Stimulated activated CD4-positive, alpha-beta T cell treated with anti-CD3 and anti-CD28 coated beads, Interleukin-12 subunit alpha, Interleukin-12 subunit beta, amount 100 ng/mL, for 4 hours (primary cell): ENCODE data around the gene MID2.
"Not testable (repeated sequence)": the region's sequence is repeated elsewhere in the genome, so short reads cannot be mapped to it uniquely, and the experiment has no call there.

Experiments used
- DNase-seq: peaks from one replicate; pipeline ENCODE4 v3.0.0-alpha.2; 2020

Gene MID2, protein sequence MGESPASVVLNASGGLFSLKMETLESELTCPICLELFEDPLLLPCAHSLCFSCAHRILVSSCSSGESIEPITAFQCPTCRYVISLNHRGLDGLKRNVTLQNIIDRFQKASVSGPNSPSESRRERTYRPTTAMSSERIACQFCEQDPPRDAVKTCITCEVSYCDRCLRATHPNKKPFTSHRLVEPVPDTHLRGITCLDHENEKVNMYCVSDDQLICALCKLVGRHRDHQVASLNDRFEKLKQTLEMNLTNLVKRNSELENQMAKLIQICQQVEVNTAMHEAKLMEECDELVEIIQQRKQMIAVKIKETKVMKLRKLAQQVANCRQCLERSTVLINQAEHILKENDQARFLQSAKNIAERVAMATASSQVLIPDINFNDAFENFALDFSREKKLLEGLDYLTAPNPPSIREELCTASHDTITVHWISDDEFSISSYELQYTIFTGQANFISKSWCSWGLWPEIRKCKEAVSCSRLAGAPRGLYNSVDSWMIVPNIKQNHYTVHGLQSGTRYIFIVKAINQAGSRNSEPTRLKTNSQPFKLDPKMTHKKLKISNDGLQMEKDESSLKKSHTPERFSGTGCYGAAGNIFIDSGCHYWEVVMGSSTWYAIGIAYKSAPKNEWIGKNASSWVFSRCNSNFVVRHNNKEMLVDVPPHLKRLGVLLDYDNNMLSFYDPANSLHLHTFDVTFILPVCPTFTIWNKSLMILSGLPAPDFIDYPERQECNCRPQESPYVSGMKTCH

DNA sequence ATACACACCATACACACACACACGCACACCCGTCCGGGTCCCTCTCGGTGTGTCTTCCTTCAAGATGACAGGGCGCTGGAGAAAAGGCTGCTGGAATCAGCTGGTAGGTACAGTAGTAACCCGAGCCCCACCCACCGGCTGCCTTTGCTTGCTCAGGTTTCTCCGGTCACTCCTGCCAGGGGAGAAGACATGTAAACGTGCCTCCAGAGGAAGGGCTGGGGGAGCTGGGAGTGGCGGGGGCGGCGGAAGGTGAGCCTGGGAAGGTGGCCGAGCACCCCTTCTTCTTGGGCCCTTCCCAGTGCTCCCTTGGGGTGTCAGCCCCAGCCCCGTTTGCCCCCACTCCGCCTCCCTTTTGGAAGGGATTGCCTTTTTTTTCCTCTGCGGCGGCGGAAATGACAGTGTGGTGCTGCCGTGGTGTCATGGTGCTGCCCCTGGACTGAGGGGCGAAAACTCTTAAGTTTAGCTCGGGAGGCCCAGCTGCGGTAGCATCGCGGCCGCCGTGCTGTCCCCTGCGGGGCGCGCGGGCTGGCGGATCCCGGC lies at the start of gene MID2:
Gene MID2, plus strand, starts transcription at position 169 of the 540 bp plus-strand sequence. CDS start 561 bp downstream, outside the sequence.
- peak; percentile 32 for DNase-seq

DNA sequence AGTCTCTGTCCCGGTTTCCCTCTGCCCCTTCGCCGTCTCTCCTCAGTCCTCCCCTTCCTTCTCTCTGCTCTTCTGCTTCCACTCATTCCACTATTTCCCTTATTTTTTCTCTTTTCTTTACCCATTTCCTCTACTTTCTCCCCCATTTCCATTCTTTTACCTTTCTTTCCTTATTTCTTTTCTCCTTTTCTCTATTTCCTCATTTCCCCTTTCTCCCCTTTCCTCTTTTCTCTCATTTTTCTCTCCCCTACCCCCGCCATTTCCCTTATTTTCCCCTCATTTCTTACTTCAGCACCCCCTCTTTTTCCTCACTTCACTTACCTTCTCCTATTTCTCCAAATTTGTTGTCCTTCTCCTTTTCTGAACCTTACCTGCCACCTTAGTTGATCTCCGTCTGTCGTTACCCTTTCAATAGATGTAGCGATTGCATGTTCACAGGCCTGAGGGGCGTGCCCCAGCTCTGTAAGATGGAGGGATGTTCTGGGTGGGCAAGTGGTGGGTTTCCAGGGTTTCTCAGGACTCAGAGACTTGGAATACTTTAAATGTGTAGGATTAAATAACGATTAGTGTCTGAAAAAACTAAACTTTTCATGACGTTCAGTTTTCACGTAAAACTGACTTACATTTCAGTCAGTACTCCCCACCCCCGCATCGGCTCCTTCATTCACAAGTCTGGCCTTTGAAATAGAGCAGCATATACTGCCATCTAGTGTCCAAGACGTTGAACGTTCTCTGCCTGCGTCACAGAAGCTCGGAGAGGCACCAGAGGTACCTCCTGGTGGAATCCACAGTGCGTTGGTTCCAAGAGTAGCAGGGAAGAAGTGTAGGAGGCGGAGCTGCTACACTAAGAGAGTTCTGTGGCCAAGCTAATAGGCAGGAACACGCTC lies 48.8 kb upstream of the MID2 start:
- DNase-seq, result peak; percentile 61

DNA sequence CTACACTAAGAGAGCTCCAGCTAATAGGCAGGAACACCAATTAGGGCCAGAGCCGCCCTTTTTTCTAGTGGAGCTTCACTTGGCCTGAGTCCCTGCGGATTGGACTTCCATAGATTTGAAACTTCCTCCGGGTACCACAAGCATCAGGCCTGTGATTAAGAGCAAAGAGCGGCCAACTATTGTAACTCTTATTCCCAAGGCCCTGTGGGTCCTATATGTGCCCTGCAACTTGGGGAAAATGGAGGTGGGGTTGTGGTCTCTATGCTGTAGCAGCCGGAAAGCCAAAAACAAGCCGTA lies 48.2 kb upstream of the MID2 start, which contains the start of gene NCBP2L:
Gene NCBP2L, plus strand, starts transcription at position 198 of the 297 bp plus-strand sequence. CDS start 16,488 bp downstream, outside the sequence.
- no peak for DNase-seq

DNA sequence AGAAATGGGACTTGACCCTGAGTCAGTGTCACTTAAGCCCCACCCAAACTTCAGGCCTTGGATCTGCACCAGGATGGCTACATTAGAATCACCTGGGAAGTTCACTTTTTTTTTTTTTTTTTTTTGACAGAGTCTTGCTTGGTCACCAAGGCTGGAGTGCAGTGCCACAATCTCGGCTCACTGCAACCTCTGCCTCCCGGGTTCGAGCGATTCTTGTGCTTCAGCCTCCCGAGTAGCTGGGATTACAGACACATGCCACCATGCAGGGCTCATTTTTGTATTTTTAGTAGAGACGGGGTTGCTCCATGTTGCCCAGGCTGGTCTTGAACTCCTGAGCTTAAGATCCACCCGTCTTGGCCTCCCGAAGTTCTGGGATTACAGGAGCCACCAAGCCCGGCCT lies 45.1 kb upstream of the MID2 start:
- no peak for DNase-seq

DNA sequence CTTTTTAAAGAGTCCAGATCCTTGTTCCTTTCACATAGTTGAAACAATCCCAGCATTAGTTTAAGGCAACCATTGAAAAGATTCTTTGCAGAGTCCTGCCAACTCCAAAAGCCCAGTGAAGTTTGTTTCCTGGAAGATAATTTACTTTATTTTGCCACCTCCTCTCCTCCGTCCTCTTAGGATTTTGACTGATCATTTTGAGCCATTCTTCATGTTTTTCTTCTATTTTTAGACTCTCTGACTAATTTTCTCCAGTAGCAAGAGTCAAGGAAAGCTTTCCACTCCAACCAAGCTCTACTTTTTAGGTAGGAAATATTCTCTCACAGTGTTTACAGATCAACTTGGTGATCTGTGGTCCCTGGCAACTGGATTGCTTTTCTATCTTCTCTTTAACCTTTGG lies 37.8 kb upstream of the MID2 start:
- DNase-seq, result no peak

DNA sequence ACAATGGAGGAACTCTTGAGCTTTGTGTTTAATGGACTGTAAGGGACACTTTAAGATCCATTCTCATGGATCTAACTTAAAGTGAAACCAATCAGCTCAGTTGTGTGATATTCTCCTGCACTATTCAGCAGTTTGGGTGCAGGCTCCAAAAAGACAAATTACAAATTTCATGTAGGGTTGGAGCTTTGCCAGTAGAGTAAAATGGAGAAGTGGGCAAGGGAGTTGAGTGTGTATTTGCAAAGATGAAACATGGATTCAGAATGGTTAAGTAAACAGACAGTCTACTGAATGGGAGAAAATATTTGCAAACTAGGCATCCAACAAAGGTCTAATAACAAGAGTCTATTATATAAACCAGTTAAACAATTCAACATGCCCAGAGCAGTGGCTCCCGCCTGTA lies 21.2 kb upstream of the MID2 start:
- no peak for DNase-seq

DNA sequence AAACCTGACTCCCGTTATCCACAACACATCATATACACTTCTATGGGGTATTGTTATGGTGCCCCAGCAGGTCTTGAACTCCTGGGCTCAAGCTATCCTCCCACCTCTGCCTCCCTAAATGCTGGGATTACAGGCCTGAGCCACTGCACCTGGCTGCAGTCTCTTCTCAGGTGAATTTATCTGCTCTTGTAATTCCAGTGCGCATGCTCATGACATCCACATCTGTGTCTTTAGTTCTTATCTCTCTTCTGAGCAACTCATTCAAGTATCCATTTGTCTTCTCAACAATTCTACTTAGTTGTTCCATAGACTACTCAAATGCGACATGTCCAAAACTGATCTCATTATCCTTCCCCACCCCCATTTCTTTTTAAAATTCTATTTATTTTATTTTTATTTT lies 20.5 kb upstream of the MID2 start:
- no peak for DNase-seq

DNA sequence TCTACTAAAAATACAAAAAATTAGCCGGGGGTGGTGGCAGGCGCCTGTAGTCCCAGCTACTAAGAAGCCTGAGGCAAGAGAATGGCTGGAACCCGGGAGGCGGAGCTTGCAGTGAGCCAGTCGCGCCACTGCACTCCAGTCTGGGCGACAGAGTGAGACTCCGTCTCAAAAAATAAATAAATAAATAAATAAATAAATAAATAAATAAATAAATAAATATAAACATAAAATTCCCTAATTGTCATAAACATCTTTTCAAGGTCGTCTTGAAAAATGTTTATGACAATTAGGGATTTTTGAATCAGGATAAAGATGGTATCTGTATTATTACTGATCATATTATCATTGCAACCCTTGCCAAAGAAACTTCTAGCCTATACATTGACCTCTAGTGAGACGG lies 15.6 kb upstream of the MID2 start:
- not testable (repeated sequence) for DNase-seq

DNA sequence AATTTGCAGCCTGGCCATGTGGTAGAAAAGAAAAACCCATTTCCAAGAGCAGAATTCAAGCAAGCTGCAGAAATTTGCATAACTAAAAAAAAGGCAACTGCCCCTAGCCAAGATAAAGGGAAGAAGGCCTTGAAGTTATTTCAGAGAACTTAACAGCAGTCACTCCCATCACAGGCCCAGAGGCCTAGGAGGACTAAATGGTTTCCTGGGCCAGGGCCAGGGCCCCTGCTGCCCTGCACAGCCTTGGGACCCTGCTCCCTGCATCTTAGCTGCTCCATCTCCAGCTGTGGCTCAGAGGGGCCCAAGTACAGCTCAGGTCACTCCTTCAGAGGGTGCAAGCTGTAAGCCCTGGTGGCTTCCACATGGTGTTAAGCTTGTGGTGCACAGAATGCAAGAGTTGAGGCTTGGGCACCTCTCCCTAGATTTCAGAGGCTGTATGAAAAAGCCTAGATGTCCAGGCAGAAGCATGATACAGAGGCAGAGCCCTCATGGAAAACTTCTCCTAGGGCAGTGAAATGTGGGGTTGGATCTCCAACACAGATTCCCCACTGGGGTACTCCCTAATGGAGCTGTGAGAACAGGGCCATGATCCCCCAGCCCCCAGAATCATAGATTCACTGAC lies 6.7 kb upstream of the MID2 start:
- DNase-seq, result no peak

DNA sequence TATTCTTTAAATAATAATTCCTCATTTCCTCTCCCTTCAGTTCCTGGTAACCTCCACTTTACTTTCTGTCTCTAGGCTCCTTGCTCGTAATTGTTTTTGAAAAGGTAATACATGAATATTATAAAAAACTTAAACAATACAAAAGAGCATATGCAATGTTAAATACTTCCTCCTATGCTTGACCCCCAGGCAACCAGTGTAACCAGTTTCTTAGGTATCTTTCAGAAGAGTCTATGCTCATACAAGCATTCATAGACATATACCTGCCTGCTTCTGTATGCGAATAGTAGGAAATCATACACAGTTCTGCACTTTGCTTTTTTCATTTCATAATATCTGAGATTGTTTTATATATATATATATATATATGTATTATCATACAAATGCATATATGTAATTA lies 2.6 kb upstream of the MID2 start:
- no peak for DNase-seq

DNA sequence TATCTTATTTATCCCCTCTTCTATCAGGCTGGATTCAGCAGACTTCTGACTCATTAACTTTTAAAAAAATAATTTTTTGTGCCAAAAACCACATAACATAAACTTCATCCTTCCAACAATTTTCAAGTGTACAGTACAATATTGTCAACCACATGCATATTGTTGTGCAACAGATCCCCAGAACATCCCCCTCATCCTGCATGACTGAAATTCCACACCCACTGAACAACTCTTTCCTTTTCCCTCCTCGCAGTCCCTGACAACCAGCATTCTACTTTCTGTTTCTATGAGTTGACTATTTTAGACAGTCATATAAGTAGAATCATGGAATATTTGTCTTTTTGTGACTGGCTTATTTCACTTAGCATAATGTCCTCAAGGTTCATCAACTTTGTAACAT lies 2.2 kb upstream of the MID2 start:
- no peak for DNase-seq

DNA sequence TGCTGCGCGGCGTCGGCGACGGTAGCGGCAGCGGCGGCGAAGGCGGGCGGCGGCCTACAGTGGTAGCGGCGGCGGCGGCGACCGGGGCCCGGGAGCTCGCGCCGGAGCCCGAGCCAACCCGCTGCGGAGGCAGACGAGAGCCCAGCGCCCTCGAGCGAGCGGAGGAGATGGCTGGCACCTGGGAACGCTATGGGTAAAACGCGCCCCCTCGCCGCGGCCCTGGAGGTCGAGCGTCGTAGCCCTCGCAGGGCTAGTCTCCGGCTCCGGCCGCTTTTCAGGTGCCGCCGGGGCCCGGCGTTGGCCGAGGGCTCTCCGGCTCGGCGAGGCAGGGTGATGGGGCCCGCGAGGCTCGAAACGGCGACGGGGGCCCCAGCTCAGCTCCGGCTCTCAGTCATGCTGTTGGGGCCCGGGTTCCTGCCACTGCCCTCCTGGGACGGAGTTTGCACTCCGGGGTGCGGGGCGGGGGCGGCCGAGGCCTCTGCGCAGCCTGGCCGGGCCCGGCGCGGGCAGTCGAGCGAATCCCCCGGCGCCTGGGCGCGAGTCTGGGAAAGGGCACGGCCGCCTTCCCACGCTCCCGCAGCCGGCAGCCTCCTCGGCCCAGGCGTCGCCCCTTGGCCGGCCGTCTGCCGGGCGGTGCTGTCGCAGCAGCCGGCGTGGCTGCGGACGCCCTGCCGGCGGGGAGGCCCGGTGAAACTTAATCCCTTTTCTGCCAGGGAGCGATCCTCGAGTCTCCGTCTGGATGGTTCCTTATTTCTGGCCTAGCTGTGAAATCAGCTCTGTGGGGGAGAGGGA lies 768 bp downstream of the MID2 start:
- peak; percentile 19 for DNase-seq

DNA sequence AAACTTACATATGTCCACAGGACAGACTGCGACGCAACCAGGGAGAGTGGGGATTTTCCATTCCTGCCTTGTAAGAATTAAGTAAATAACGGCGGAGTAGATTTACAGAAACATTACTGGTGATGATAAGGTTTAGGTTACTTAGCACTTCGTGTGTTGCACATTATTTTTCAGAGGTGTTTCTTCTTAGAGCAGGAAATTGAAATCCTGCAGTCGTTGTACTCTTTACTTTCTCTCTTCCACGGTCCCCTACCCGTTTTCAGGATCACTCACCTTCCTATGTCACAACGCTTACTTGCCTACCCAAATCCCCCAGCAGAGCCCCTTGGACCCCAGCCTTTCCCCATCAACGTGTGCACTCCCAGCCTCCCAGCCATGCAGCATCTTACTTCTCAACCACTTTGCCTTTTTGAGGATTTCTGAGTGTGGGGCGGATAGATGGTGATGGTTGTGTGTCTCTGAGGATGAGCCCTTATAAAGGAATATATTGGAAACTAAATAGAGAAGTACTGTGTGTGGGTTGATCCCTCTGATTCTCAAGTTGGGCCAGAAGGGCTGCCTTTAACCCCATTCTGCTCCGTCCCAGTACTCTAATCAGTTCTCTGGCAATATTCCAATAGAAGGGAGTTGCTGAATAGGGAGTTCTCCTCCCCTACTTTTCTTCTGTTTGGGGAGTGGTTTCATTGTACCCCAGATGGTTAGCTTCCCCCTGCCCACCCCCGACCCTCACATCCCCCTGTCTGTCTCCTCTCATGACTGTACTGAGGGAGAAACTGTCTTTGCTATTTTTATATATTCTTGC lies 1.6 kb downstream of the MID2 start:
- DNase-seq, result no peak

DNA sequence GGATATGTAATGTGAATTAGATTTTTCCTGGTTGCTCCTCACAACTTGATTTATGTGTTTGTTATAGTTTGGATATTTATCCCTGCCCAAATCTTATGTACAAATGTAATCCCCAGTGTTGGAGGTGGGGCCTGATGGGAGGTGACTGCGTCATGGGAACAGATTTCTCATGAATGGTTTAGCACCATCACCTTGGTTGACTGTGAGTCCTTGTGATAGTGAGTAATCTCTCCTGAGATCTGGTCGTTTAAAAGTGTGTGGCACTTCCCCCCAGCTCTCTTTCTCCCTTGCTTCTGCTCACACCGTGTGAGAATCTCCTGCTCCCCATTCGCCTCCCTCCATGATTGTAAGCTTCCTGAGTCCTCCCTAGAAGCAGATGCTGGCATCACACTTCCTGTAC lies 2.2 kb downstream of the MID2 start:
- no peak for DNase-seq

DNA sequence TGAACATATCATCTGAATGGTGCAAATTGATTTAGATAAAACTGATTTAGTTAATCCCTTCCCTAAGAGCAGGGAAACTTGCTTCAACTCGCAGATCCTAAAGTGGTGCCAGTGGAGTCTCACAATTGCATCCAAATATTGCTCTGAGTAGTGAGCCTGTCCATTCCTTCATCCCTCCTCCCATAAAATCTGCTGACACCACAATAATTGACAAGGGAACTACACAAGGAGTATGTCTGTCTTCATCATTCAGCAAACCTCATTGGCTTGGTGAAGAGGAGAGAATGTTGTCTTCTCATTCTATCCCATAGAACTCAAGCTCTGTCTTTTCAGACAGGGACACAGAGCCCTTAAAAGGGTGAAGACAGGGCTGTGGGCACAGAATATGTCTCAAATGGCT lies 4.2 kb downstream of the MID2 start:
- DNase-seq, result no peak

DNA sequence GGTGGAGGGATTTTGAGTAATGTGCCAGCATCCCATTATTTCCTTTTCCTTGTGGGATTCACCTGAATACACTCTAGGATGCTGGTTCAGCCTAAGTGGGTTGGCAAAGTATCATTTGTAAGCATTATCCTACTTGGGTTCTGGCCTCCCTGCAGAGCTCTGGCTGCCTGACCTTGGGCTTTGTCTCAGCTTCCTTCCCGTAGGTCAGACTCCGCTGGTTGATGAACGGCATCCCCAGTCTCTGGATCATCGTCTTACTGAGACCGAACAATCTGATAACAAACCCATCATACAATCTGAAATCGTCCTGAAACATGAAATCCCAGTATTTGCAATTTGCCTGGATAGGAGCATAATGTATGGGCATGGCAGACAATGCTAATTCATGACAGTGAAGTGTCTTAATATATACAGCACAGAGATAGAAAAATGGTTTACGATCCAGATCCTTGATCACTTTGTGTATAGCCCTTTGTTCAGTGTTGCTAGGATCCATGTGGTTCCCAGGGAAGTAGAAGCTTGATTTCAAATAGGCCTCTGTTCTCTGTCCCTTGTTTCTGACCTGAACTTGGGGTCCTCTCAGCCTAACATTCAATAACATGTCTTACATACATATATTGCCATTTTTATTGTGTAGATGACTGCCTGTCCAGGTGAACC lies 5.5 kb downstream of the MID2 start:
- DNase-seq, result no peak

DNA sequence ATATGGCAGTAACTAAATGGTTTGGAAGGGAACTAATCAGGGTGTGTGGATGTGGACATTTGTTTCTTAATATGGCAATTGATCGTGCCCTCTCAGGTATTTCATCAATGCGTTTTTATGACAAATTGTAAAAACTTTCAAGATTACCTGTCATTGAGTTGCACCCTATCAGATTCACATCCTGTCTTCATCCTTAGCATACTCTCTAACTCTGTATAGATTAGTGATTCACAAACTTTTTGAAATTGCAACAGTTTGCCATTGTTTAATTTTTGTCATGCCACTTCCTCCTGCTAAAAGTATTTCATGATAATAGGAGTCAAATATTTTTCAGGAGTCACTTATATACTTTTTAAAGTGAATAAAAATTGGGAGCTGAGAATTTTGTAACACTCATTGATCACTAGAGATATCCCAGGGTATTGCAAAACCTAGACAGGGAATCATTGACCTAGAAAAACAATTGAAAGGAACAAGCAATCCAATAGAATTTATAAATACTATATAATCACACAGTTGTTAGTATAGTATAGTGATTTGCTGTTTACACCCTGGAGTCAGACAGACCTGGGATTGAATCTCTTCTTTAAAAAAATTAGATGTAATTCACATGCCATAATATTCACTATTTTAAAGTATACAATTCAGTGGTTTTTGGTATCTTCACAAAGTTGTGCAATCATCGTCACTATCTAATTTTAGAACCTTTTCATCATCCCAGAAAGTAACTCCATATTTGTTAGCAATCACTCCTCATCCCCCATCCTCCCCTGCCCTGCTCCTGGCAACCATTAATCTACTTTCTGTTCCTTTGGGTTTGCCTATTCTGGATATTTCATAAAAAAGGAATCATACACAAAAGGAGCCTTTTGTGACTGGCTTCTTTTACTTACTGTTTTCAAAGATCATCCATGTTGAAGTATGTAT lies 8.9 kb downstream of the MID2 start:
- DNase-seq, result no peak

DNA sequence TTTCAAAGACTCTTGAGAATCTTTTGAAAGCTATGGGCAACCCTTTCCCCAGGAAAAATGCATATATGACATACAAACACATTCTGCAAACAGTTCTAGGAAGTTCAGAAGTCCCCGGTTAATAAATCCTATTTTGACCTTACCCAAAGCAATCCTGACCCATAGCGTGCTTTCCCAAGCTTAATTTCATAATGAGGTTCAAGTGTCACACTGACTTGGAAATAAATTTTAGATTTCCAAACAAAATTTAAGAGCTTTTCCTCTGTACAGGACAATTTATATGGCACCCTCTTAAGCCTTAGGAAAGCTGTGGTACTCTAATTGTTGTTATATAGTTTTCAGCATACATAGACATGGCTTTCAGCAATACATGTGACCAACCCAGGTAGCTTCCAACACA lies 11.3 kb downstream of the MID2 start:
- DNase-seq, result no peak

DNA sequence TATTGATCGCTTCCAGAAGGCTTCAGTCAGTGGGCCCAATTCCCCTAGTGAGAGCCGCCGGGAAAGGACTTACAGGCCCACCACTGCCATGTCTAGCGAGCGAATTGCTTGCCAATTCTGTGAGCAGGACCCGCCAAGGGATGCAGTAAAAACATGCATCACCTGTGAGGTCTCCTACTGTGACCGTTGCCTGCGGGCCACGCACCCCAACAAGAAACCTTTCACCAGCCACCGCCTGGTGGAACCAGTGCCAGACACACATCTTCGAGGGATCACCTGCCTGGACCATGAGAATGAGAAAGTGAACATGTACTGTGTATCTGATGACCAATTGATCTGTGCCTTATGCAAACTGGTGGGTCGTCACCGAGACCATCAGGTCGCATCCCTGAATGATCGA lies 15.3 kb downstream of the MID2 start:
- no peak for DNase-seq
